Loucy (cell line): ENCODE measurements around the gene RRN3.
"Not testable (repeated sequence)": the region's sequence is repeated elsewhere in the genome, so short reads cannot be mapped to it uniquely, and the experiment has no call there.

Source experiments
- CTCF ChIP-seq: fragments of 200-600 bp; sonication (generic); conservative IDR thresholded peaks from 2 replicates; pipeline ENCODE4 v1.5.1; 2014; ENCODE audit warnings: mild to moderate bottlenecking, antibody characterized with exemption, low read length
- EZH2phosphoT487 ChIP-seq: fragments of 200-600 bp; IDR thresholded peaks from 2 replicates; pipeline ENCODE4 v1.6.1; 2018; ENCODE audit warnings: antibody characterized with exemption, mild to moderate bottlenecking, moderate library complexity, borderline replicate concordance

GRCh38 chr16:15082788-15083187, 11.3 kb downstream of the RRN3 start:
- TF ChIP-seq CTCF, EZH2phosphoT487: not testable (repeated sequence)
